SU-DHL-6 (cell line): Measurements from ENCODE around the gene ARNT2.

Source experiments
- H2AFZ ChIP-seq: fragments of 200-600 bp; sonication (generic); 2 replicates; pipeline ENCODE4 v1.6.1; 2014; ENCODE audit warnings: low read depth, mild to moderate bottlenecking, moderate library complexity, mixed read lengths, antibody characterized with exemption, low read length; ENCODE audit not compliant: severe bottlenecking
- H3F3A ChIP-seq: fragments of 200-600 bp; shearing (Covaris generic); 2 replicates; pipeline ENCODE4 v1.6.0; 2016; ENCODE audit warnings: antibody characterized with exemption, mild to moderate bottlenecking; ENCODE audit not compliant: insufficient read depth
- H3K27ac ChIP-seq: fragments of 200-600 bp; sonication (generic); 2 replicates; pipeline ENCODE4 v1.5.1; 2016; ENCODE audit warnings: low read depth, mild to moderate bottlenecking, low read length, moderate library complexity, mixed read lengths
- H3K27me3 ChIP-seq: fragments of 200-600 bp; sonication (generic), shearing (Covaris generic); 2 replicates; pipeline ENCODE4 v1.6.0; 2014; ENCODE audit warnings: mild to moderate bottlenecking, low read length
- H3K36me3 ChIP-seq: fragments of 200-600 bp; sonication (generic); 2 replicates; pipeline ENCODE4 v1.6.1; 2014; ENCODE audit warnings: mild to moderate bottlenecking, low read length, mixed read lengths
- H3K4me2 ChIP-seq: fragments of 300-600, 200-600 bp; shearing (Covaris generic), sonication (generic); 2 replicates; pipeline ENCODE4 v1.6.0; 2014; ENCODE audit warnings: low read length, low read depth, mild to moderate bottlenecking; ENCODE audit not compliant: poor library complexity, severe bottlenecking
- H3K4me3 ChIP-seq: fragments of 200-600 bp; sonication (generic); 2 replicates; pipeline ENCODE4 v1.5.1; 2014; ENCODE audit warnings: antibody characterized with exemption, low read length, mild to moderate bottlenecking, mixed read lengths; ENCODE audit not compliant: insufficient read depth, poor library complexity, severe bottlenecking
- H3K79me2 ChIP-seq: fragments of 200-600 bp; sonication (generic); 2 replicates; pipeline ENCODE4 v1.6.1; 2014; ENCODE audit warnings: mild to moderate bottlenecking, low read length, moderate library complexity; ENCODE audit not compliant: insufficient read depth
- H3K9ac ChIP-seq: fragments of 200-600 bp; sonication (generic); 2 replicates; pipeline ENCODE4 v1.7.0; 2014; ENCODE audit warnings: mild to moderate bottlenecking, low read length
- H3K9me2 ChIP-seq: fragments of 200-600 bp; sonication (generic); replicated peaks from 2 replicates; pipeline ENCODE4 v1.6.1; 2014; ENCODE audit warnings: low read length; ENCODE audit not compliant: insufficient read depth
- H3K9me3 ChIP-seq: fragments of 200-600 bp; sonication (generic); 2 replicates; pipeline ENCODE4 v1.6.1; 2014; ENCODE audit warnings: low read length, mixed read lengths; ENCODE audit not compliant: insufficient read depth
- H4K20me1 ChIP-seq: fragments of 200-600 bp; sonication (generic); 2 replicates; pipeline ENCODE4 v1.6.1; 2014; ENCODE audit warnings: low read depth, mild to moderate bottlenecking, antibody characterized with exemption, low read length, moderate library complexity, mixed read lengths
- CTCF ChIP-seq: fragments of 200-600 bp; sonication (generic); IDR thresholded peaks from one replicate; pipeline ENCODE4 v1.5.1; 2017; ENCODE audit warnings: antibody characterized with exemption, mild to moderate bottlenecking, low read length, moderate library complexity; ENCODE audit not compliant: insufficient read depth, poor library complexity, severe bottlenecking
- EZH2phosphoT487 ChIP-seq: fragments of 200-600 bp; sonication (generic), shearing (Covaris generic); conservative IDR thresholded peaks from 2 replicates; pipeline ENCODE4 v1.6.1; 2018; ENCODE audit warnings: mild to moderate bottlenecking, antibody characterized with exemption, low read length, moderate library complexity, mixed read lengths

ARNT2 gene

GRCh38 chr15:80595396-80595795, 191.2 kb downstream of the ARNT2 start:
- Histone ChIP-seq H3K79me2 (no peaks in the 10 kb centered on the region), H3K4me3 (no peak overlapping the region), H3K9ac (no peak overlapping the region), H4K20me1 (no peaks in the 10 kb centered on the region), H2AFZ (no peak overlapping the region), H3K9me3 (no peaks in the 10 kb centered on the region), H3K27me3 (no peaks in the 10 kb centered on the region), H3K36me3 (no peaks in the 10 kb centered on the region), H3K27ac (no peak overlapping the region), H3K9me2 (no peaks in the 10 kb centered on the region), H3F3A (no peaks in the 10 kb centered on the region), H3K4me2 (no peak overlapping the region)
- no peak for TF ChIP-seq CTCF
- TF ChIP-seq EZH2phosphoT487 = no peak

- H3K79me2 ChIP-seq = no peaks in the 10 kb centered on the region
- H3K9ac ChIP-seq = no peak overlapping the region
- H3K9me3 ChIP-seq = no peaks in the 10 kb centered on the region
- H3F3A ChIP-seq = no peaks in the 10 kb centered on the region
- no peak for TF ChIP-seq EZH2phosphoT487
- no peak for TF ChIP-seq CTCF
- H4K20me1 ChIP-seq = no peaks in the 10 kb centered on the region
- no peaks in the 10 kb centered on the region for H3K27me3 ChIP-seq
- no peak overlapping the region for H3K4me2 ChIP-seq
- no peak overlapping the region for H3K4me3 ChIP-seq
- H3K36me3 ChIP-seq = no peaks in the 10 kb centered on the region
- H3K9me2 ChIP-seq = no peaks in the 10 kb centered on the region
- H2AFZ ChIP-seq = no peak overlapping the region
- no peak overlapping the region for H3K27ac ChIP-seq
Observed at GRCh38 chr15:80596521-80596976, 192.4 kb downstream of the ARNT2 start.

GRCh38 chr15:80597076-80597475, 192.9 kb downstream of the ARNT2 start:
- no peak overlapping the region for H3K4me3 ChIP-seq
- no peaks in the 10 kb centered on the region for H3K27me3 ChIP-seq
- H2AFZ ChIP-seq = no peak overlapping the region
- H3K4me2 ChIP-seq = no peak overlapping the region
- no peak overlapping the region for H3K27ac ChIP-seq
- no peaks in the 10 kb centered on the region for H3K79me2 ChIP-seq
- H3K36me3 ChIP-seq = no peaks in the 10 kb centered on the region
- H3K9ac ChIP-seq = no peak overlapping the region
- no peaks in the 10 kb centered on the region for H4K20me1 ChIP-seq
- H3K9me3 ChIP-seq = no peaks in the 10 kb centered on the region
- no peaks in the 10 kb centered on the region for H3F3A ChIP-seq
- TF ChIP-seq EZH2phosphoT487 (no peak), CTCF (no peak)
- no peaks in the 10 kb centered on the region for H3K9me2 ChIP-seq

DNA sequence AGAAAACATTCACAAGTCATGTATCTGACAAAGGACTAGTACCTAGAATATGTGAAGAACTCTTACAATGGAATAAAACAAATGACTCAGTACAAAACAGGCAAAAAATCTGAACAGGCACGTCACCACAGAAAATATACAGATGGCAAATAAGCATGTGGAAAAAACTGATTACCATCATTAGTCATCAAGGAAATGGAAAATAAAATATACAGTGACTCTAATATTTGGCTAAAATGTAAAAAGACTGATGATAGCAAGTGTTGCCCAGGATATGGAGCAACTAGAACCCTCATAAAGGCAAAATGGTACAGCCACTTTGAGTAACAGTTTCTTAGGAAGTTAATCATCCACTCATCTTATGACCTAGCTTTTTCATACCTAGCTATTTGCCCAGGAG, 195.2 kb downstream of the ARNT2 start:
- Histone ChIP-seq H3F3A (no peaks in the 10 kb centered on the region), H3K79me2 (no peaks in the 10 kb centered on the region), H3K9me3 (no peaks in the 10 kb centered on the region), H4K20me1 (no peaks in the 10 kb centered on the region), H3K9me2 (no peaks in the 10 kb centered on the region), H3K27ac (no peak overlapping the region), H3K36me3 (no peaks in the 10 kb centered on the region), H3K4me2 (no peak overlapping the region), H3K9ac (no peak overlapping the region), H3K27me3 (no peaks in the 10 kb centered on the region), H2AFZ (no peak overlapping the region), H3K4me3 (no peak overlapping the region)
- TF ChIP-seq CTCF (no peak), EZH2phosphoT487 (no peak)
